Activated effector memory CD4-positive, alpha-beta T cell treated with Interleukin-2 at 50 U/mL for 16 hours (primary cell): Measurements from ENCODE around the gene PNKD.

Source experiments
- DNase-seq: peaks from one replicate; pipeline ENCODE4 v3.0.0-alpha.2; 2020

PNKD gene

GRCh38 chr2:218383892-218384519, 113.7 kb downstream of the PNKD start:
- DNase-seq: no peak

- no peak for DNase-seq
Observed at GRCh38 chr2:218384975-218385374, 114.7 kb downstream of the PNKD start.

- no peak for DNase-seq
Observed at GRCh38 chr2:218386505-218387368, 116.4 kb downstream of the PNKD start.

- no peak for DNase-seq
Observed at GRCh38 chr2:218387369-218388194, 117.3 kb downstream of the PNKD start.

GRCh38 chr2:218389333-218390150, 119.2 kb downstream of the PNKD start:
- DNase-seq: no peak

GRCh38 chr2:218391202-218391601, 120.9 kb downstream of the PNKD start:
- DNase-seq: no peak

GRCh38 chr2:218392459-218392858, 122.1 kb downstream of the PNKD start:
- no peak for DNase-seq

GRCh38 chr2:218392891-218393462, 122.7 kb downstream of the PNKD start:
- no peak for DNase-seq

GRCh38 chr2:218393750-218394290, 123.5 kb downstream of the PNKD start:
- no peak for DNase-seq

- no peak for DNase-seq
Observed at GRCh38 chr2:218394298-218395089, 124.2 kb downstream of the PNKD start.

- DNase-seq: no peak
Observed at GRCh38 chr2:218395090-218395444, 124.7 kb downstream of the PNKD start.

GRCh38 chr2:218395456-218395825, 125.1 kb downstream of the PNKD start:
- DNase-seq: no peak

GRCh38 chr2:218395826-218396687, 125.7 kb downstream of the PNKD start:
- DNase-seq: peak; percentile 93
